HCT116 (cell line): ENCODE measurements around the gene ACVR1B. TPM values are rescaled to one million over a fixed set of nuclear protein-coding genes. Genes with fewer than 3 reads are reported as not detected.

Experiments used
- ATAC-seq: fragments of 200-7000 bp; cut with Tn5 transposase; 2 replicates; pipeline ENCODE4 v1.9.1; 2020; ENCODE audit warnings: mild to moderate bottlenecking, moderate library complexity
- BruUV-seq: library from RNA; stranded (reverse); fragments of 400-500 nt; replicated peaks from 2 replicates; lab custom pipeline; 2021; lab: Mats Ljungman, UMichigan
- CTCF ChIA-PET: fragments of 300-600 bp; sonication (Branson Sonifier 250); formaldehyde crosslinking; loops from one replicate; lab custom pipeline; 2021; ENCODE audit warnings: antibody characterized with exemption; lab: Charles Lee
- POLR2A ChIA-PET: fragments of 300-600, 350-600 bp; sonication (Branson Sonifier 250); formaldehyde crosslinking; loops from one replicate; lab custom pipeline; 2021; ENCODE audit warnings: antibody characterized with exemption; lab: Charles Lee
- RAD21 ChIA-PET, 2 experiments: fragments of 300-600 bp; sonication (Branson Sonifier 250); formaldehyde crosslinking; loops; one replicate each; lab custom pipeline; 2023; ENCODE audit warnings: low total read pairs in 2 of 2; ENCODE audit not compliant: uncharacterized antibody in 2 of 2, unreplicated experiment in 2 of 2, low non-redundant PET in 1 of 2; lab: Charles Lee
- DNase-seq: peaks from one replicate; pipeline ENCODE4 v3.0.0-alpha.2; 2010; ENCODE audit warnings: low read depth, low spot score
- H2AFZ ChIP-seq: fragments of 200-600 bp; shearing (Covaris generic), sonication (generic); 2 replicates; pipeline ENCODE4 v1.6.1; 2017; ENCODE audit warnings: low read depth, mixed run types, mixed read lengths, antibody characterized with exemption, low read length; ENCODE audit not compliant: poor library complexity, severe bottlenecking
- H3K27ac ChIP-seq: 2 replicates; pipeline ENCODE4 v1.5.1; 2012; ENCODE audit warnings: low read depth, low read length
- H3K27me3 ChIP-seq: fragments of 200-600 bp; sonication (generic); 2 replicates; pipeline ENCODE4 v1.6.1; 2016; ENCODE audit warnings: mixed run types, low read length, mixed read lengths; ENCODE audit not compliant: insufficient read depth
- H3K36me3 ChIP-seq, 2 experiments: fragments of 200-500 bp in 1 of 2; fragments of 200-600 bp in 1 of 2; sonication (Bioruptor generic) in 1 of 2; sonication (generic) in 1 of 2; 2 replicates each; pipeline versions ENCODE4 v1.5.1 to v1.6.1; 2014 to 2016; ENCODE audit warnings: low read length in 2 of 2, inconsistent platforms in 1 of 2, mixed read lengths in 1 of 2, mixed run types in 1 of 2; ENCODE audit not compliant: insufficient read depth in 2 of 2, control insufficient read depth in 1 of 2
- H3K4me1 ChIP-seq, 2 experiments: fragments of 200-600 bp in 1 of 2; sonication (generic) in 1 of 2; 2 replicates each; pipeline versions ENCODE4 v1.5.1 to v1.6.1; 2012 to 2017; ENCODE audit warnings: low read length in 2 of 2, inconsistent platforms in 1 of 2, mild to moderate bottlenecking in 1 of 2, mixed read lengths in 1 of 2, mixed run types in 1 of 2, moderate library complexity in 1 of 2; ENCODE audit not compliant: insufficient read depth in 2 of 2, control insufficient read depth in 1 of 2
- H3K4me2 ChIP-seq: fragments of 200-600 bp; sonication (generic); 2 replicates; pipeline ENCODE4 v1.6.1; 2017; ENCODE audit warnings: mixed run types, low read length, mixed read lengths
- H3K4me3 ChIP-seq, 2 experiments: fragments of 200-600 bp in 1 of 2; sonication (generic) in 1 of 2; replicated peaks in 1 of 2; 2 replicates each; pipeline ENCODE4 v1.5.1; 2011 to 2016; ENCODE audit warnings: low read length in 2 of 2, control low read depth in 1 of 2, low read depth in 1 of 2, mild to moderate bottlenecking in 1 of 2, mixed read lengths in 1 of 2, mixed run types in 1 of 2
- H3K79me2 ChIP-seq: fragments of 200-600 bp; sonication (generic); 2 replicates; pipeline ENCODE4 v1.6.1; 2017; ENCODE audit warnings: mild to moderate bottlenecking, mixed run types, low read length, moderate library complexity, mixed read lengths; ENCODE audit not compliant: insufficient read depth
- H3K9ac ChIP-seq: fragments of 200-600 bp; sonication (generic); 2 replicates; pipeline ENCODE4 v1.6.1; 2016; ENCODE audit warnings: low read length, mixed read lengths
- H3K9me2 ChIP-seq: fragments of 200-600 bp; sonication (generic), shearing (Covaris generic); 2 replicates; pipeline ENCODE4 v1.6.1; 2017; ENCODE audit warnings: mixed run types, mild to moderate bottlenecking, moderate library complexity; ENCODE audit not compliant: insufficient read depth
- H3K9me3 ChIP-seq, 2 experiments: fragments of 200-500 bp in 1 of 2; fragments of 200-600 bp in 1 of 2; sonication (Bioruptor generic) in 1 of 2; sonication (generic) in 1 of 2; 2 replicates each; pipeline ENCODE4 v1.6.1; 2014 to 2017; ENCODE audit warnings: low read length in 2 of 2, mixed read lengths in 2 of 2, inconsistent platforms in 1 of 2, low read depth in 1 of 2, mild to moderate bottlenecking in 1 of 2, mixed run types in 1 of 2, moderate library complexity in 1 of 2; ENCODE audit not compliant: control insufficient read depth in 1 of 2, insufficient read depth in 1 of 2
- H4K20me1 ChIP-seq: fragments of 200-600 bp; sonication (generic), shearing (Covaris generic); 2 replicates; pipeline ENCODE4 v1.6.1; 2017; ENCODE audit warnings: mixed run types, mild to moderate bottlenecking, moderate library complexity; ENCODE audit not compliant: insufficient read depth
- CEBPB ChIP-seq: IDR thresholded peaks from 2 replicates; pipeline ENCODE4 v1.6.1; 2012; ENCODE audit warnings: low read depth
- EGR1 ChIP-seq: IDR thresholded peaks from 2 replicates; pipeline ENCODE4 v1.6.1; 2012; ENCODE audit warnings: low read depth
- EZH2 ChIP-seq: fragments of 200-600 bp; sonication (generic); IDR thresholded peaks from 2 replicates; pipeline ENCODE4 v1.6.1; 2017; ENCODE audit warnings: antibody characterized with exemption, mixed run types
- EZH2phosphoT487 ChIP-seq: fragments of 200-600 bp; IDR thresholded peaks from 2 replicates; pipeline ENCODE4 v1.6.1; 2018; ENCODE audit warnings: antibody characterized with exemption, borderline replicate concordance
- FOSL1 ChIP-seq: IDR thresholded peaks from 2 replicates; pipeline ENCODE4 v1.6.1; 2012; ENCODE audit warnings: low read depth
- JUND ChIP-seq: IDR thresholded peaks from 2 replicates; pipeline ENCODE4 v1.6.1; 2012
- POLR2A ChIP-seq: IDR thresholded peaks from 2 replicates; pipeline ENCODE4 v1.7.0; 2011; ENCODE audit warnings: borderline replicate concordance; ENCODE audit not compliant: insufficient read depth, insufficient read length; ENCODE audit errors: extremely low read depth
- RAD21 ChIP-seq: IDR thresholded peaks from 2 replicates; pipeline ENCODE4 v1.6.1; 2012; ENCODE audit warnings: low read depth, mild to moderate bottlenecking
- SP1 ChIP-seq: IDR thresholded peaks from 2 replicates; pipeline ENCODE4 v1.6.1; 2012; ENCODE audit warnings: low read depth
- YY1 ChIP-seq: IDR thresholded peaks from 2 replicates; pipeline ENCODE4 v1.6.1; 2011; ENCODE audit warnings: low read length, low read depth, moderate library complexity, mild to moderate bottlenecking; ENCODE audit not compliant: insufficient replicate concordance; ENCODE audit errors: extremely low read depth
- intact Hi-C: fragments of 100-400 bp; cut with micrococcal nuclease; formaldehyde crosslinking; loops from 2 replicates; pipeline ENCODE4 v1.10.0; 2022
- total RNA-seq: library from RNA; stranded (reverse); gene quantifications from one replicate; pipeline ENCODE4 v1.2.1, GENCODE V29; 2021; ENCODE audit not compliant: unreplicated experiment
- TF ChIP-seq, protein P1 (sequence below): IDR thresholded peaks from 2 replicates; pipeline ENCODE4 v1.6.1; 2012; ENCODE audit warnings: low read depth
- TF ChIP-seq, protein P2 (sequence below): IDR thresholded peaks from 2 replicates; pipeline ENCODE4 v1.6.1; 2012
- TF ChIP-seq, protein P3 (sequence below), 3 experiments: fragments of 200-600 bp in 1 of 3; sonication (generic) in 1 of 3; IDR thresholded peaks in 2 of 3; conservative IDR thresholded peaks in 1 of 3; 2 replicates each; pipeline ENCODE4 v1.5.1; 2012 to 2017; ENCODE audit warnings: low read depth in 2 of 3, low read length in 2 of 3, antibody characterized with exemption in 1 of 3, borderline replicate concordance in 1 of 3, control low read depth in 1 of 3, mild to moderate bottlenecking in 1 of 3, mixed read lengths in 1 of 3, mixed run types in 1 of 3, moderate library complexity in 1 of 3; ENCODE audit not compliant: insufficient read depth in 1 of 3
- TF ChIP-seq, protein P4 (sequence below): IDR thresholded peaks from 2 replicates; pipeline ENCODE4 v1.6.1; 2011; ENCODE audit warnings: mild to moderate bottlenecking, low read length, moderate library complexity; ENCODE audit not compliant: insufficient replicate concordance; ENCODE audit errors: extremely low read depth

The ACVR1B gene
- total RNA-seq, 1 experiment from 2014 or later: 22.7 TPM

DNA sequence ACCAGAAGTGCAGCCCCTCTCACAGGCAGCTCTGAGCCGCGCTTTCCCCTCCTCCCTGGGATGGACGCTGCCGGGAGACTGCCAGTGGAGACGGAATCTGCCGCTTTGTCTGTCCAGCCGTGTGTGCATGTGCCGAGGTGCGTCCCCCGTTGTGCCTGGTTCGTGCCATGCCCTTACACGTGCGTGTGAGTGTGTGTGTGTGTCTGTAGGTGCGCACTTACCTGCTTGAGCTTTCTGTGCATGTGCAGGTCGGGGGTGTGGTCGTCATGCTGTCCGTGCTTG lies 43.0 kb downstream of the ACVR1B start:
- Histone ChIP-seq H3K36me3 (peaks cover 3 to 10% of the 10 kb centered on the region in 2 experiments; a peak in 1 of 4 replicates), H3K4me3 (no peak overlapping the region), H2AFZ (no peak overlapping the region), H3K9me3 (no peaks in the 10 kb centered on the region), H3K27me3 (no peaks in the 10 kb centered on the region), H3K9me2 (no peaks in the 10 kb centered on the region), H3K4me2 (no peak overlapping the region), H3K4me1 (no peaks in the 10 kb centered on the region), H3K79me2 (no peaks in the 10 kb centered on the region), H4K20me1 (no peaks in the 10 kb centered on the region), H3K27ac (no peak overlapping the region), H3K9ac (no peak overlapping the region)
- BruUV-seq: no TSS peak
- CTCF ChIA-PET: interaction anchor here (2.5 to 4.7 kb wide), 2 partner anchors 26 to 29 kb away, joined by 15 to 44 read pairs; no protein-coding TSS in a partner anchor
- POLR2A ChIA-PET: no interaction called here
- ATAC-seq (no peak), DNase-seq (no peak)
- RAD21 ChIA-PET: no interaction called here
- intact Hi-C loops: no loop called here
- TF ChIP-seq EZH2phosphoT487 (no peak), JUND (no peak), POLR2A (no peak), YY1 (no peak), CEBPB (no peak), EZH2 (no peak), FOSL1 (no peak), EGR1 (no peak), RAD21 (no peak), SP1 (no peak)
- TF ChIP-seq, protein P1, sequence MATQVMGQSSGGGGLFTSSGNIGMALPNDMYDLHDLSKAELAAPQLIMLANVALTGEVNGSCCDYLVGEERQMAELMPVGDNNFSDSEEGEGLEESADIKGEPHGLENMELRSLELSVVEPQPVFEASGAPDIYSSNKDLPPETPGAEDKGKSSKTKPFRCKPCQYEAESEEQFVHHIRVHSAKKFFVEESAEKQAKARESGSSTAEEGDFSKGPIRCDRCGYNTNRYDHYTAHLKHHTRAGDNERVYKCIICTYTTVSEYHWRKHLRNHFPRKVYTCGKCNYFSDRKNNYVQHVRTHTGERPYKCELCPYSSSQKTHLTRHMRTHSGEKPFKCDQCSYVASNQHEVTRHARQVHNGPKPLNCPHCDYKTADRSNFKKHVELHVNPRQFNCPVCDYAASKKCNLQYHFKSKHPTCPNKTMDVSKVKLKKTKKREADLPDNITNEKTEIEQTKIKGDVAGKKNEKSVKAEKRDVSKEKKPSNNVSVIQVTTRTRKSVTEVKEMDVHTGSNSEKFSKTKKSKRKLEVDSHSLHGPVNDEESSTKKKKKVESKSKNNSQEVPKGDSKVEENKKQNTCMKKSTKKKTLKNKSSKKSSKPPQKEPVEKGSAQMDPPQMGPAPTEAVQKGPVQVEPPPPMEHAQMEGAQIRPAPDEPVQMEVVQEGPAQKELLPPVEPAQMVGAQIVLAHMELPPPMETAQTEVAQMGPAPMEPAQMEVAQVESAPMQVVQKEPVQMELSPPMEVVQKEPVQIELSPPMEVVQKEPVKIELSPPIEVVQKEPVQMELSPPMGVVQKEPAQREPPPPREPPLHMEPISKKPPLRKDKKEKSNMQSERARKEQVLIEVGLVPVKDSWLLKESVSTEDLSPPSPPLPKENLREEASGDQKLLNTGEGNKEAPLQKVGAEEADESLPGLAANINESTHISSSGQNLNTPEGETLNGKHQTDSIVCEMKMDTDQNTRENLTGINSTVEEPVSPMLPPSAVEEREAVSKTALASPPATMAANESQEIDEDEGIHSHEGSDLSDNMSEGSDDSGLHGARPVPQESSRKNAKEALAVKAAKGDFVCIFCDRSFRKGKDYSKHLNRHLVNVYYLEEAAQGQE: no peak
- TF ChIP-seq, protein P2, sequence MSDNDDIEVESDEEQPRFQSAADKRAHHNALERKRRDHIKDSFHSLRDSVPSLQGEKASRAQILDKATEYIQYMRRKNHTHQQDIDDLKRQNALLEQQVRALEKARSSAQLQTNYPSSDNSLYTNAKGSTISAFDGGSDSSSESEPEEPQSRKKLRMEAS: no peak
- TF ChIP-seq, protein P3, sequence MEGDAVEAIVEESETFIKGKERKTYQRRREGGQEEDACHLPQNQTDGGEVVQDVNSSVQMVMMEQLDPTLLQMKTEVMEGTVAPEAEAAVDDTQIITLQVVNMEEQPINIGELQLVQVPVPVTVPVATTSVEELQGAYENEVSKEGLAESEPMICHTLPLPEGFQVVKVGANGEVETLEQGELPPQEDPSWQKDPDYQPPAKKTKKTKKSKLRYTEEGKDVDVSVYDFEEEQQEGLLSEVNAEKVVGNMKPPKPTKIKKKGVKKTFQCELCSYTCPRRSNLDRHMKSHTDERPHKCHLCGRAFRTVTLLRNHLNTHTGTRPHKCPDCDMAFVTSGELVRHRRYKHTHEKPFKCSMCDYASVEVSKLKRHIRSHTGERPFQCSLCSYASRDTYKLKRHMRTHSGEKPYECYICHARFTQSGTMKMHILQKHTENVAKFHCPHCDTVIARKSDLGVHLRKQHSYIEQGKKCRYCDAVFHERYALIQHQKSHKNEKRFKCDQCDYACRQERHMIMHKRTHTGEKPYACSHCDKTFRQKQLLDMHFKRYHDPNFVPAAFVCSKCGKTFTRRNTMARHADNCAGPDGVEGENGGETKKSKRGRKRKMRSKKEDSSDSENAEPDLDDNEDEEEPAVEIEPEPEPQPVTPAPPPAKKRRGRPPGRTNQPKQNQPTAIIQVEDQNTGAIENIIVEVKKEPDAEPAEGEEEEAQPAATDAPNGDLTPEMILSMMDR (IDR thresholded peaks at IDR 0.05 in 2 of 3, conservative IDR thresholded peaks at IDR 0.05 in 1 of 3; ENCODE audit: borderline replicate concordance in 1 of 3, insufficient read depth in 1 of 3, low read depth in 2 of 3, low read length in 2 of 3): no peak
- TF ChIP-seq, protein P4, sequence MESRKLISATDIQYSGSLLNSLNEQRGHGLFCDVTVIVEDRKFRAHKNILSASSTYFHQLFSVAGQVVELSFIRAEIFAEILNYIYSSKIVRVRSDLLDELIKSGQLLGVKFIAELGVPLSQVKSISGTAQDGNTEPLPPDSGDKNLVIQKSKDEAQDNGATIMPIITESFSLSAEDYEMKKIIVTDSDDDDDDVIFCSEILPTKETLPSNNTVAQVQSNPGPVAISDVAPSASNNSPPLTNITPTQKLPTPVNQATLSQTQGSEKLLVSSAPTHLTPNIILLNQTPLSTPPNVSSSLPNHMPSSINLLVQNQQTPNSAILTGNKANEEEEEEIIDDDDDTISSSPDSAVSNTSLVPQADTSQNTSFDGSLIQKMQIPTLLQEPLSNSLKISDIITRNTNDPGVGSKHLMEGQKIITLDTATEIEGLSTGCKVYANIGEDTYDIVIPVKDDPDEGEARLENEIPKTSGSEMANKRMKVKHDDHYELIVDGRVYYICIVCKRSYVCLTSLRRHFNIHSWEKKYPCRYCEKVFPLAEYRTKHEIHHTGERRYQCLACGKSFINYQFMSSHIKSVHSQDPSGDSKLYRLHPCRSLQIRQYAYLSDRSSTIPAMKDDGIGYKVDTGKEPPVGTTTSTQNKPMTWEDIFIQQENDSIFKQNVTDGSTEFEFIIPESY: no peak
